ENCODE data around the gene HOXB3.

HOXB3 gene

DNA sequence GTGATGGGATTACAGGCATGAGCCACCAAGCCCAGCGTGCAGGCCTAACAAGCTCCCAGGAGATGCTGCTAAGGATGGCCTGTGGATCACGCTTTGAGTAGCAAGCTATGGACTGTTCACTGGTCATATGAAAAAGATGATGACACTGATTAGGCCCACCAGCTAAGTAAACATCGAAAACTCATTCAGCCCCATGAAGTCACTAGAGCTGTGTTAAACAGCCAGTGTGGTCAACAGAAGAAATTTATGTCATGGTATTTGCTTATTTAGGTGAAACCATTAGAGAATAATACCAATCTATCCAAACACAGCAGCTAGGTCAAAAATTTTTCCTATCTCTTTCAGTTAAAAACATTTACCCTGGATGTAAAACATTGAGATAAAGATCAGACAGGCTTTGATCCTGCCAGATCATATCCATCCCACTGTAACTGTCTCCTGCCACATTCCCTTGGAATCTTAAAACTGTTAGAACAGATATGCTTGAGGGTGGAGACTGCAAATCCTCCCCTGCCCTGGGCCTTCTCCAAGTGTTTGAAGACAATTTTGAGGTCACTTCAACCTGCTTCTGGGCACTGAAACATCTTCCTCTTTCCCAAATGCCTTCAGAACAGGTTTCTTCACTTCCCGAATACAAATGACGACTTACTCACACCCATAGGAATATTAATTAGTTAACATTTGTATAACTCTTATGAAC is 90.2 kb downstream of the HOXB3 start:
- Histone ChIP-seq H3K9ac (ENCODE audit: low read depth, low read length) (no peak overlapping the region), H2AFZ (ENCODE audit: low read depth, low read length) (no peak overlapping the region), H3K27me3 (ENCODE audit: insufficient read depth, low read length, poor library complexity) (peaks cover 41% of the 10 kb centered on the region), H3K79me2 (ENCODE audit: insufficient read depth, low read length) (no peaks in the 10 kb centered on the region), H4K20me1 (ENCODE audit: insufficient read depth, low read length) (no peaks in the 10 kb centered on the region; the same call in 1 of the 2 replicates), H3K4me3 (ENCODE audit: low read depth in 1 of 2, low read length in 2 of 2) (no peak overlapping the region), H3K9me3 (ENCODE audit: insufficient read depth, low read length, severe bottlenecking) (no peaks in the 10 kb centered on the region), H3K4me2 (ENCODE audit: insufficient read depth, low read length) (no peak overlapping the region), H3K27ac (ENCODE audit: low read length) (no peak overlapping the region), H3K36me3 (ENCODE audit: insufficient read depth, low read length) (no peaks in the 10 kb centered on the region), H3K4me1 (ENCODE audit: insufficient read depth, low read length) (no peaks in the 10 kb centered on the region)
- TF ChIP-seq EZH2 (IDR thresholded peaks at IDR 0.05; ENCODE audit: borderline replicate concordance, low read depth, low read length, severe bottlenecking): no peak
- TF ChIP-seq, protein P1, sequence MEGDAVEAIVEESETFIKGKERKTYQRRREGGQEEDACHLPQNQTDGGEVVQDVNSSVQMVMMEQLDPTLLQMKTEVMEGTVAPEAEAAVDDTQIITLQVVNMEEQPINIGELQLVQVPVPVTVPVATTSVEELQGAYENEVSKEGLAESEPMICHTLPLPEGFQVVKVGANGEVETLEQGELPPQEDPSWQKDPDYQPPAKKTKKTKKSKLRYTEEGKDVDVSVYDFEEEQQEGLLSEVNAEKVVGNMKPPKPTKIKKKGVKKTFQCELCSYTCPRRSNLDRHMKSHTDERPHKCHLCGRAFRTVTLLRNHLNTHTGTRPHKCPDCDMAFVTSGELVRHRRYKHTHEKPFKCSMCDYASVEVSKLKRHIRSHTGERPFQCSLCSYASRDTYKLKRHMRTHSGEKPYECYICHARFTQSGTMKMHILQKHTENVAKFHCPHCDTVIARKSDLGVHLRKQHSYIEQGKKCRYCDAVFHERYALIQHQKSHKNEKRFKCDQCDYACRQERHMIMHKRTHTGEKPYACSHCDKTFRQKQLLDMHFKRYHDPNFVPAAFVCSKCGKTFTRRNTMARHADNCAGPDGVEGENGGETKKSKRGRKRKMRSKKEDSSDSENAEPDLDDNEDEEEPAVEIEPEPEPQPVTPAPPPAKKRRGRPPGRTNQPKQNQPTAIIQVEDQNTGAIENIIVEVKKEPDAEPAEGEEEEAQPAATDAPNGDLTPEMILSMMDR (IDR thresholded peaks at IDR 0.05; ENCODE audit: borderline replicate concordance, extremely low read depth, low read length, poor library complexity, severe bottlenecking): no peak
- DNase-seq (no peak), ATAC-seq (ENCODE audit: insufficient read depth, low read depth) (no peak)

DNA sequence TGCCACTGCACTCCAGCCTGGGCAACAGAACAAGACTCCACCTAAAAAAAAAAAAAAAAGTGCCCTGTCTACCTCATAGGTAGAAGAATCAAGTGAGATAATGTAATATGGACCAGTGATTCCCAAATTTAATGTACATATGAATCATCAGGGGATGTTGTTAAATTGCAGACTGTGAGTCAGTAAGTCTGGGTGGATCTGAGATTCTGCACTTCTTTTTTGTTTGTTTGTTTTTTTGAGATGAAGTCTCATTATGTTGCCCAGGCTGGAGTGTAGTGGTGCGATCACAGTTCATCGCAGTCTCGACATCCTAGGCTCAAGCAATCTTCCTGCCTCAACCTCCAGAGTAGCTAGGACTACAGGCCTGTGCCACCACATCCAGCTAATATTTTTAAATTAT is 90.8 kb downstream of the HOXB3 start:
- H3K9ac ChIP-seq (ENCODE audit: low read depth, low read length): no peak overlapping the region
- no peak for DNase-seq
- no peaks in the 10 kb centered on the region for H3K79me2 ChIP-seq (ENCODE audit: insufficient read depth, low read length)
- H3K9me3 ChIP-seq (ENCODE audit: insufficient read depth, low read length, severe bottlenecking): no peaks in the 10 kb centered on the region
- H3K4me1 ChIP-seq (ENCODE audit: insufficient read depth, low read length): no peaks in the 10 kb centered on the region
- H2AFZ ChIP-seq (ENCODE audit: low read depth, low read length): no peak overlapping the region
- H4K20me1 ChIP-seq (ENCODE audit: insufficient read depth, low read length): no peaks in the 10 kb centered on the region; the same call in 1 of the 2 replicates
- no peaks in the 10 kb centered on the region for H3K36me3 ChIP-seq (ENCODE audit: insufficient read depth, low read length)
- H3K4me3 ChIP-seq (ENCODE audit: low read depth in 1 of 2, low read length in 2 of 2): no peak overlapping the region
- no peak for TF ChIP-seq EZH2 (IDR thresholded peaks at IDR 0.05; ENCODE audit: borderline replicate concordance, low read depth, low read length, severe bottlenecking)
- TF ChIP-seq, protein P1 (IDR thresholded peaks at IDR 0.05; ENCODE audit: borderline replicate concordance, extremely low read depth, low read length, poor library complexity, severe bottlenecking): no peak
- no peak for ATAC-seq (ENCODE audit: insufficient read depth, low read depth)
- H3K27ac ChIP-seq (ENCODE audit: low read length): no peak overlapping the region
- H3K4me2 ChIP-seq (ENCODE audit: insufficient read depth, low read length): no peak overlapping the region
- peaks cover 44% of the 10 kb centered on the region for H3K27me3 ChIP-seq (ENCODE audit: insufficient read depth, low read length, poor library complexity)

All from DND-41 (cell line).